Measurements from ENCODE around the gene RBM6. TPM values are rescaled to one million over a fixed set of nuclear protein-coding genes. Genes with fewer than 3 reads are reported as not detected.
A peak's percentile ranks its signal among the peaks of the same experiment; 100 is the strongest.

RBM6 gene
- total and polyA plus RNA-seq, 5 donors from 2014 or later: 23.1 to 142 (median 26.3) TPM

GRCh38 chr3:49968346-49968745 is 28.4 kb downstream of the RBM6 start:
- no peak overlapping the region for H3K27ac ChIP-seq (ENCODE audit: insufficient read depth, low read length, poor library complexity, severe bottlenecking)
- Mint-ChIP-seq H3K4me1 (peaks cover 7 to 25% (median 14%) of the 10 kb centered on the region in 4 donors), H3K9me3 (no peaks in the 10 kb centered on the region), H3K4me3 (no peak overlapping the region), H3K27ac (peak overlapping the region in 1 of 3 donors; percentile 91), H3K36me3 (peaks cover 35% of the 10 kb centered on the region), H3K27me3 (no peaks in the 10 kb centered on the region)
- no peak overlapping the region for H3K4me3 ChIP-seq (ENCODE audit: low read depth, low read length)
- no peaks in the 10 kb centered on the region for H3K4me1 ChIP-seq (ENCODE audit: control insufficient read depth, insufficient read depth, low read length, poor library complexity, severe bottlenecking)
- no peak for DNase-seq
- no peak for ATAC-seq (ENCODE audit: low read depth in 2 of 2)
- no peaks in the 10 kb centered on the region for H3K27me3 ChIP-seq (ENCODE audit: control insufficient read depth, insufficient read depth, low read length)
- H3K9me3 ChIP-seq (ENCODE audit: control insufficient read depth in 2 of 2, low read length in 2 of 2): no peaks in the 10 kb centered on the region
- H3K36me3 ChIP-seq (ENCODE audit: control insufficient read depth, insufficient read depth, low read length): peaks cover 30% of the 10 kb centered on the region

- Mint-ChIP-seq H3K4me1 (peaks cover 6 to 13% (median 8%) of the 10 kb centered on the region in 4 donors), H3K4me3 (no peak overlapping the region), H3K27me3 (no peaks in the 10 kb centered on the region), H3K27ac (no peak overlapping the region), H3K36me3 (peaks cover 31% of the 10 kb centered on the region), H3K9me3 (no peaks in the 10 kb centered on the region)
- Histone ChIP-seq H3K27ac (ENCODE audit: insufficient read depth, low read length, poor library complexity, severe bottlenecking) (no peak overlapping the region), H3K4me3 (ENCODE audit: low read depth, low read length) (no peak overlapping the region), H3K4me1 (ENCODE audit: control insufficient read depth, insufficient read depth, low read length, poor library complexity, severe bottlenecking) (no peaks in the 10 kb centered on the region), H3K27me3 (ENCODE audit: control insufficient read depth, insufficient read depth, low read length) (no peaks in the 10 kb centered on the region), H3K36me3 (ENCODE audit: control insufficient read depth, insufficient read depth, low read length) (peaks cover 42% of the 10 kb centered on the region), H3K9me3 (ENCODE audit: control insufficient read depth in 2 of 2, low read length in 2 of 2) (no peaks in the 10 kb centered on the region)
- no peak for ATAC-seq (ENCODE audit: low read depth in 2 of 2)
- DNase-seq: no peak
Observed at GRCh38 chr3:49972656-49973055, 32.7 kb downstream of the RBM6 start.

GRCh38 chr3:49976942-49977341 is 37.0 kb downstream of the RBM6 start:
- no peak overlapping the region for H3K27ac Mint-ChIP-seq
- peaks cover 22% of the 10 kb centered on the region for H3K36me3 Mint-ChIP-seq

GRCh38 chr3:49984394-49984793 is 44.4 kb downstream of the RBM6 start:
- H3K36me3 Mint-ChIP-seq: peaks cover 16% of the 10 kb centered on the region
- peaks cover 0 to 13% (median 7%) of the 10 kb centered on the region in 4 donors for H3K4me1 Mint-ChIP-seq
- H3K4me3 Mint-ChIP-seq: no peak overlapping the region
- ATAC-seq (ENCODE audit: low read depth in 2 of 2) (no peak), DNase-seq (no peak)
- H3K27ac Mint-ChIP-seq: peak overlapping the region in 2 of 3 donors; percentile 23 to 52
- H3K27me3 Mint-ChIP-seq: no peaks in the 10 kb centered on the region
- Histone ChIP-seq H3K9me3 (ENCODE audit: control insufficient read depth in 2 of 2, low read length in 2 of 2) (no peaks in the 10 kb centered on the region), H3K4me1 (ENCODE audit: control insufficient read depth, insufficient read depth, low read length, poor library complexity, severe bottlenecking) (no peaks in the 10 kb centered on the region), H3K4me3 (ENCODE audit: low read depth, low read length) (no peak overlapping the region), H3K27me3 (ENCODE audit: control insufficient read depth, insufficient read depth, low read length) (no peaks in the 10 kb centered on the region), H3K27ac (ENCODE audit: insufficient read depth, low read length, poor library complexity, severe bottlenecking) (no peak overlapping the region), H3K36me3 (ENCODE audit: control insufficient read depth, insufficient read depth, low read length) (peaks cover 28% of the 10 kb centered on the region)
- H3K9me3 Mint-ChIP-seq: no peaks in the 10 kb centered on the region

More at GRCh38 chr3:49976942-49977341, 37.0 kb downstream of the RBM6 start:
- DNase-seq (no peak), ATAC-seq (ENCODE audit: low read depth in 2 of 2) (no peak)
- H3K27me3 Mint-ChIP-seq: no peaks in the 10 kb centered on the region
- H3K9me3 Mint-ChIP-seq: no peaks in the 10 kb centered on the region
- no peaks in the 10 kb centered on the region for H3K27me3 ChIP-seq (ENCODE audit: control insufficient read depth, insufficient read depth, low read length)
- H3K36me3 ChIP-seq (ENCODE audit: control insufficient read depth, insufficient read depth, low read length): peaks cover 48% of the 10 kb centered on the region
- H3K9me3 ChIP-seq (ENCODE audit: control insufficient read depth in 2 of 2, low read length in 2 of 2): no peaks in the 10 kb centered on the region
- H3K4me3 Mint-ChIP-seq: no peak overlapping the region
- peaks cover 0 to 6% (median 1%) of the 10 kb centered on the region in 4 donors for H3K4me1 Mint-ChIP-seq
- H3K27ac ChIP-seq (ENCODE audit: insufficient read depth, low read length, poor library complexity, severe bottlenecking): no peak overlapping the region
- no peak overlapping the region for H3K4me3 ChIP-seq (ENCODE audit: low read depth, low read length)
- no peaks in the 10 kb centered on the region for H3K4me1 ChIP-seq (ENCODE audit: control insufficient read depth, insufficient read depth, low read length, poor library complexity, severe bottlenecking)

- peaks cover 8% of the 10 kb centered on the region for H3K36me3 Mint-ChIP-seq
- H3K9me3 ChIP-seq (ENCODE audit: control insufficient read depth in 2 of 2, low read length in 2 of 2): no peaks in the 10 kb centered on the region
- H3K27ac ChIP-seq (ENCODE audit: insufficient read depth, low read length, poor library complexity, severe bottlenecking): no peak overlapping the region
- no peaks in the 10 kb centered on the region for H3K4me1 ChIP-seq (ENCODE audit: control insufficient read depth, insufficient read depth, low read length, poor library complexity, severe bottlenecking)
- no peak overlapping the region for H3K27ac Mint-ChIP-seq
- no peaks in the 10 kb centered on the region for H3K27me3 ChIP-seq (ENCODE audit: control insufficient read depth, insufficient read depth, low read length)
- peaks cover 6 to 30% (median 11%) of the 10 kb centered on the region in 4 donors for H3K4me1 Mint-ChIP-seq
- no peak overlapping the region for H3K4me3 Mint-ChIP-seq
- H3K4me3 ChIP-seq (ENCODE audit: low read depth, low read length): no peak overlapping the region
- no peak for DNase-seq
- H3K27me3 Mint-ChIP-seq: no peaks in the 10 kb centered on the region
- ATAC-seq (ENCODE audit: low read depth in 2 of 2): no peak
- H3K9me3 Mint-ChIP-seq: no peaks in the 10 kb centered on the region
- H3K36me3 ChIP-seq (ENCODE audit: control insufficient read depth, insufficient read depth, low read length): peaks cover 24% of the 10 kb centered on the region
Observed at GRCh38 chr3:49992326-49992725, 52.4 kb downstream of the RBM6 start.

- no peak for DNase-seq
- Mint-ChIP-seq H3K36me3 (peaks cover 14% of the 10 kb centered on the region), H3K4me1 (peaks cover 18 to 28% (median 22%) of the 10 kb centered on the region in 4 donors), H3K4me3 (no peak overlapping the region), H3K9me3 (no peaks in the 10 kb centered on the region), H3K27ac (no peak overlapping the region), H3K27me3 (no peaks in the 10 kb centered on the region)
- Histone ChIP-seq H3K27ac (ENCODE audit: insufficient read depth, low read length, poor library complexity, severe bottlenecking) (no peak overlapping the region), H3K36me3 (ENCODE audit: control insufficient read depth, insufficient read depth, low read length) (peaks cover 26% of the 10 kb centered on the region), H3K4me1 (ENCODE audit: control insufficient read depth, insufficient read depth, low read length, poor library complexity, severe bottlenecking) (no peaks in the 10 kb centered on the region), H3K4me3 (ENCODE audit: low read depth, low read length) (no peak overlapping the region), H3K9me3 (ENCODE audit: control insufficient read depth in 2 of 2, low read length in 2 of 2) (no peaks in the 10 kb centered on the region), H3K27me3 (ENCODE audit: control insufficient read depth, insufficient read depth, low read length) (no peaks in the 10 kb centered on the region)
- ATAC-seq (ENCODE audit: low read depth in 2 of 2): no peak
Observed at GRCh38 chr3:49994476-49994875, 54.5 kb downstream of the RBM6 start.

GRCh38 chr3:49996016-49996415 is 56.1 kb downstream of the RBM6 start:
- Mint-ChIP-seq H3K4me3 (no peak overlapping the region), H3K4me1 (peaks cover 21 to 28% (median 22%) of the 10 kb centered on the region in 4 donors), H3K27ac (peak overlapping the region in 1 of 3 donors; percentile 59), H3K36me3 (peaks cover 24% of the 10 kb centered on the region), H3K27me3 (no peaks in the 10 kb centered on the region), H3K9me3 (no peaks in the 10 kb centered on the region)
- no peaks in the 10 kb centered on the region for H3K27me3 ChIP-seq (ENCODE audit: control insufficient read depth, insufficient read depth, low read length)
- H3K4me1 ChIP-seq (ENCODE audit: control insufficient read depth, insufficient read depth, low read length, poor library complexity, severe bottlenecking): no peaks in the 10 kb centered on the region
- no peak for ATAC-seq (ENCODE audit: low read depth in 2 of 2)
- no peak overlapping the region for H3K4me3 ChIP-seq (ENCODE audit: low read depth, low read length)
- peaks cover 37% of the 10 kb centered on the region for H3K36me3 ChIP-seq (ENCODE audit: control insufficient read depth, insufficient read depth, low read length)
- H3K9me3 ChIP-seq (ENCODE audit: control insufficient read depth in 2 of 2, low read length in 2 of 2): no peaks in the 10 kb centered on the region
- H3K27ac ChIP-seq (ENCODE audit: insufficient read depth, low read length, poor library complexity, severe bottlenecking): no peak overlapping the region
- no peak for DNase-seq

GRCh38 chr3:49997862-49998261 is 57.9 kb downstream of the RBM6 start:
- no peaks in the 10 kb centered on the region for H3K9me3 ChIP-seq (ENCODE audit: control insufficient read depth in 2 of 2, low read length in 2 of 2)
- H3K9me3 Mint-ChIP-seq: no peaks in the 10 kb centered on the region
- H3K4me1 ChIP-seq (ENCODE audit: control insufficient read depth, insufficient read depth, low read length, poor library complexity, severe bottlenecking): no peaks in the 10 kb centered on the region
- no peaks in the 10 kb centered on the region for H3K27me3 Mint-ChIP-seq
- peaks cover 37% of the 10 kb centered on the region for H3K36me3 ChIP-seq (ENCODE audit: control insufficient read depth, insufficient read depth, low read length)
- H3K27ac Mint-ChIP-seq: peak overlapping the region in 2 of 3 donors; percentile 40 to 66
- no peaks in the 10 kb centered on the region for H3K27me3 ChIP-seq (ENCODE audit: control insufficient read depth, insufficient read depth, low read length)
- DNase-seq (no peak), ATAC-seq (ENCODE audit: low read depth in 2 of 2) (no peak)
- peaks cover 20 to 29% (median 22%) of the 10 kb centered on the region in 4 donors for H3K4me1 Mint-ChIP-seq
- no peak overlapping the region for H3K4me3 ChIP-seq (ENCODE audit: low read depth, low read length)
- no peak overlapping the region for H3K27ac ChIP-seq (ENCODE audit: insufficient read depth, low read length, poor library complexity, severe bottlenecking)
- peaks cover 30% of the 10 kb centered on the region for H3K36me3 Mint-ChIP-seq
- no peak overlapping the region for H3K4me3 Mint-ChIP-seq
